Glutamatergic neuron (in vitro differentiated cells): ENCODE measurements around the gene SLC5A7. TPM values are rescaled to one million over a fixed set of nuclear protein-coding genes. Genes with fewer than 3 reads are reported as not detected.

ENCODE experiments used
- DNase-seq: peaks from one replicate; pipeline ENCODE4 v3.0.0; 2022
- H3K27ac Mint-ChIP-seq: one replicate; pipeline ENCODE4 v1.8.0; 2020; ENCODE audit warnings: mild to moderate bottlenecking, mixed read lengths, inconsistent platforms; ENCODE audit not compliant: unreplicated experiment
- H3K27me3 Mint-ChIP-seq: one replicate; pipeline ENCODE4 v1.8.0; 2020; ENCODE audit warnings: mild to moderate bottlenecking, moderate library complexity, mixed read lengths, inconsistent platforms; ENCODE audit not compliant: unreplicated experiment
- H3K36me3 Mint-ChIP-seq: one replicate; pipeline ENCODE4 v1.8.0; 2020; ENCODE audit warnings: mild to moderate bottlenecking, mixed read lengths, inconsistent platforms; ENCODE audit not compliant: unreplicated experiment
- H3K4me1 Mint-ChIP-seq: one replicate; pipeline ENCODE4 v1.8.0; 2020; ENCODE audit warnings: mild to moderate bottlenecking, low read depth, mixed read lengths, inconsistent platforms; ENCODE audit not compliant: unreplicated experiment
- H3K4me3 Mint-ChIP-seq: one replicate; pipeline ENCODE4 v1.8.0; 2020; ENCODE audit warnings: mild to moderate bottlenecking, mixed read lengths, inconsistent platforms; ENCODE audit not compliant: unreplicated experiment
- H3K9me3 Mint-ChIP-seq: one replicate; pipeline ENCODE4 v1.8.0; 2020; ENCODE audit warnings: mild to moderate bottlenecking, moderate library complexity, mixed read lengths, inconsistent platforms; ENCODE audit not compliant: unreplicated experiment
- CTCF ChIP-seq: fragments of 200-600 bp; sonication (generic); IDR thresholded peaks from one replicate; pipeline ENCODE4 v1.5.0; 2021; ENCODE audit not compliant: partially characterized antibody, unreplicated experiment
- total RNA-seq: library from RNA; stranded (reverse); fragmentation: NEBNext Ultra II Directional; extraction: Animal tissue kit (Norgen Biotek cat#: 25700); gene quantifications from one replicate; pipeline ENCODE4 v1.2.1, GENCODE V29; 2021; ENCODE audit not compliant: unreplicated experiment

Gene SLC5A7
- total RNA-seq, 1 donor from 2014 or later, result 0.27 TPM

- Mint-ChIP-seq H3K36me3 (no peaks in the 10 kb centered on the region), H3K4me1 (no peaks in the 10 kb centered on the region), H3K27ac (no peak overlapping the region), H3K4me3 (no peak overlapping the region), H3K9me3 (no peaks in the 10 kb centered on the region), H3K27me3 (no peaks in the 10 kb centered on the region)
- TF ChIP-seq CTCF, result no peak
- DNase-seq, result no peak
Observed at GRCh38 chr2:107989445-107989844, 3.1 kb downstream of the SLC5A7 start.

DNA sequence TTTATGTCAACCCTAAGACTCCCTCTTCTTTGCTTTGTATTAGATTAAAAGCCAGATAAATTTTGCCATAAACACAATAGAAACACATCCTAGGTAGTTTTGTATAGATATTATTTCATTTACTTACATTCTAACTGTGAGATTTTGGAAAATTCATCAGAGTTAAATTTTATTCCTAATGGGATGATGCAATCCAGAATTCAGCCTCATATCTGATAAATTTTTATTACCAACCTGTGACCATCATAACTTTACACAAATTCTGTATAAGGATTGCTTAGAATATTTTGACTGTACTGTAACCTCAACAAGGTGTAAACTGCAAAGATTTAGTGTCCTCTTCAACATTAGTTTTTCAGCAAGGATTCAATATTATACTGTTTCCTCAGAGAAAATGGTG is 4.4 kb downstream of the SLC5A7 start:
- Mint-ChIP-seq H3K36me3 (no peaks in the 10 kb centered on the region), H3K27ac (no peak overlapping the region), H3K27me3 (no peaks in the 10 kb centered on the region), H3K4me3 (no peak overlapping the region), H3K4me1 (no peaks in the 10 kb centered on the region), H3K9me3 (no peaks in the 10 kb centered on the region)
- TF ChIP-seq CTCF, result no peak
- DNase-seq, result no peak

DNA sequence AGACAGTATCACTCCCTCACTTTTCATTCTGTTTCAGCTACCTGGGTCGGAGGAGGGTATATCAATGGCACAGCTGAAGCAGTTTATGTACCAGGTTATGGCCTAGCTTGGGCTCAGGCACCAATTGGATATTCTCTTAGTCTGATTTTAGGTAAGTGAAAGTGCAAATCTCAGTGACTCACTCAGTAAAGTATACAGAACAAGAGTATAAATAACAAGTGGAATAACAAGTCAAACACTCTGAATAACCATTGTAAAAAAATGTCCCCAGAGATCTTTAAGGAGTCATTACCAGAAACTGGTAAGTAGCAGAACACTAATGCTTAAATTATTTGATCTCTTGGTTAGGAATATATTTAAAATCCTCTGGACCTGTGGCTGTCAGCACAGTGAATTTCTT is 5.7 kb downstream of the SLC5A7 start:
- Mint-ChIP-seq H3K27ac (no peak overlapping the region), H3K9me3 (no peaks in the 10 kb centered on the region), H3K36me3 (no peaks in the 10 kb centered on the region), H3K27me3 (no peaks in the 10 kb centered on the region), H3K4me3 (no peak overlapping the region), H3K4me1 (no peaks in the 10 kb centered on the region)
- DNase-seq, result no peak
- TF ChIP-seq CTCF, result no peak

GRCh38 chr2:107999158-107999557 is 12.8 kb downstream of the SLC5A7 start:
- no peaks in the 10 kb centered on the region for H3K27me3 Mint-ChIP-seq
- no peak overlapping the region for H3K27ac Mint-ChIP-seq
- no peaks in the 10 kb centered on the region for H3K36me3 Mint-ChIP-seq
- no peak for TF ChIP-seq CTCF
- no peak for DNase-seq
- no peaks in the 10 kb centered on the region for H3K9me3 Mint-ChIP-seq
- H3K4me1 Mint-ChIP-seq, result no peaks in the 10 kb centered on the region
- H3K4me3 Mint-ChIP-seq, result no peak overlapping the region

DNA sequence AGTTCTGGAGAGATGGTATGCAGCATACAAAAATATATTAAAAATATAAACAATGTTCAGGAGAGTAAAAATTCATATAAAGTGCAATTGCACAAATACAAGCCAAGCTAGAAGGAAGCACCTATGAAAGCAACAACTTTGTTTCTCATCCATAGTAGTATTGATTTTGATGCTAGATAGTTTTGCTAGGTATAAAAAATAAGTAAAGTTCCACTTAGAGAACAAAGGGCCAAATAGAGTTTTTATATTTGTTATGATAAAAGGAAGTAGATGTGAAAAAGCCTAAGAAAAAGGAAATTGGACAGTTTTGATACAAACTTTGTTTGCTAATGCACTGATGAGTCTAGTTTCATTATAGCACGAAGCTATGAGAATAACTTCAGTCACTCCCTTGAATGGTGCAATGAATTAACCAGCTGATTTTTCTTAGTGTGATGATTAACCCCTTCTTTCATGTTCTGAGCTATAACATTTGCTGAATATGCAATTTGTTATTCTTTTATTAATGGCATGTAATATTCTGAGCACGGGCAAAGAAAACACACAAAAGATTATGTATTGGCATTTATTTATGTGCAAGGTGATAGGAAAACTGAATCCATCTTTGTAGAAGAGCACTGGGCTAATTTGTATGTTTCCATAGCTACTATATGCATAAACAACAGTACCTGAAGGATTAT is 24.7 kb downstream of the SLC5A7 start:
- no peaks in the 10 kb centered on the region for H3K27me3 Mint-ChIP-seq
- no peaks in the 10 kb centered on the region for H3K4me1 Mint-ChIP-seq
- no peak for TF ChIP-seq CTCF
- H3K9me3 Mint-ChIP-seq, result no peaks in the 10 kb centered on the region
- H3K36me3 Mint-ChIP-seq, result no peaks in the 10 kb centered on the region
- no peak for DNase-seq
- H3K4me3 Mint-ChIP-seq, result no peak overlapping the region
- no peak overlapping the region for H3K27ac Mint-ChIP-seq
